BLaER1 treated with 17β-estradiol and CSF1 and Interleukin-3, amounts not matched to agents 10 nM and 100 nM (cell line): ENCODE measurements around the gene INO80.

ENCODE experiments used
- H3K27ac ChIP-seq, 11 experiments: shearing (Covaris generic); formaldehyde crosslinking; 2 replicates each; pipeline ENCODE4 v1.8.1; 2022
- H3K27me3 ChIP-seq, 11 experiments: shearing (Covaris generic); formaldehyde crosslinking; 2 replicates each; pipeline ENCODE4 v1.8.1; 2022
- H3K36me3 ChIP-seq, 11 experiments: shearing (Covaris generic); formaldehyde crosslinking; 2 replicates each; pipeline ENCODE4 v1.8.1; 2022
- H3K4me1 ChIP-seq, 10 experiments: shearing (Covaris generic); formaldehyde crosslinking; 2 replicates each; pipeline ENCODE4 v1.8.1; 2022
- H3K4me2 ChIP-seq, 11 experiments: shearing (Covaris generic); formaldehyde crosslinking; 2 replicates each; pipeline ENCODE4 v1.8.1; 2022
- H3K4me3 ChIP-seq, 10 experiments: shearing (Covaris generic); formaldehyde crosslinking; 2 replicates each; pipeline ENCODE4 v1.8.1; 2022
- H3K9ac ChIP-seq, 11 experiments: shearing (Covaris generic); formaldehyde crosslinking; 2 replicates each; pipeline ENCODE4 v1.8.1; 2022
- H3K9me3 ChIP-seq, 11 experiments: shearing (Covaris generic); formaldehyde crosslinking; replicated peaks in 1 of 11; 2 replicates each; pipeline ENCODE4 v1.8.1; 2022
- H4K20me1 ChIP-seq, 11 experiments: shearing (Covaris generic); formaldehyde crosslinking; 2 replicates each; pipeline ENCODE4 v1.8.1; 2022
- Cebpa-rat ChIP-seq, 11 experiments: shearing (Covaris generic); IDR thresholded peaks; 2 replicates each; pipeline ENCODE4 v1.8.1; 2022

The INO80 gene

GRCh38 chr15:41116116-41116961 is at the start of gene INO80:
Gene INO80 (minus strand): TSS chr15:41116280. CDS start chr15:41096310, 19,970 bp downstream.
- Histone ChIP-seq H4K20me1 (peaks cover 0 to 40% (median 35%) of the 10 kb centered on the region in 11 experiments; a peak in 18 of 22 replicates), H3K4me2 (peak within 1 kb of the TSS; percentile 80 to 96 (median 89)), H3K4me1 (peaks cover 19 to 28% (median 22%) of the 10 kb centered on the region in 10 experiments), H3K27me3 (no peaks in the 10 kb centered on the region), H3K36me3 (peaks cover 8 to 33% (median 30%) of the 10 kb centered on the region in 11 experiments; a peak in 21 of 22 replicates), H3K9me3 (no peaks in the 10 kb centered on the region), H3K27ac (peak within 1 kb of the TSS; percentile 98 to 100 (median 99)), H3K4me3 (peak within 1 kb of the TSS; percentile 80 to 98 (median 88)), H3K9ac (peak within 1 kb of the TSS; percentile 98 to 100 (median 99))
- TF ChIP-seq Cebpa-rat (IDR thresholded peaks at IDR 0.05) = no peak

GRCh38 chr15:41161736-41162135 is 45.7 kb upstream of the INO80 start:
- H4K20me1 ChIP-seq = no peaks in the 10 kb centered on the region
- no peaks in the 10 kb centered on the region for H3K27me3 ChIP-seq
- TF ChIP-seq Cebpa-rat (IDR thresholded peaks at IDR 0.05) = no peak
- no peaks in the 10 kb centered on the region for H3K9me3 ChIP-seq
- H3K4me1 ChIP-seq = peaks cover 9 to 20% (median 14%) of the 10 kb centered on the region in 10 experiments
- no peaks in the 10 kb centered on the region for H3K36me3 ChIP-seq
- H3K4me3 ChIP-seq = no peak overlapping the region
- peak overlapping the region in 10 of 11 experiments; percentile 6 to 70 (median 52); a peak in 19 of 22 replicates for H3K4me2 ChIP-seq
- H3K9ac ChIP-seq = no peak overlapping the region
- H3K27ac ChIP-seq = 0 out of 22 replicates have a peak overlapping the region, but pooled peaks of 3 of the 11 experiments have one; percentile 11 to 32 (median 14)

- H3K4me1 ChIP-seq = peaks cover 9 to 20% (median 14%) of the 10 kb centered on the region in 10 experiments
- no peak for TF ChIP-seq Cebpa-rat (IDR thresholded peaks at IDR 0.05)
- H3K27me3 ChIP-seq = no peaks in the 10 kb centered on the region
- no peak overlapping the region for H3K4me3 ChIP-seq
- peak overlapping the region in 7 of 11 experiments; percentile 39 to 70 (median 55); a peak in 13 of 22 replicates for H3K4me2 ChIP-seq
- 0 out of 22 replicates have a peak overlapping the region, but pooled peaks of 1 of the 11 experiments have one; percentile 11 for H3K27ac ChIP-seq
- no peaks in the 10 kb centered on the region for H4K20me1 ChIP-seq
- no peak overlapping the region for H3K9ac ChIP-seq
- no peaks in the 10 kb centered on the region for H3K9me3 ChIP-seq
- no peaks in the 10 kb centered on the region for H3K36me3 ChIP-seq
Observed at GRCh38 chr15:41161336-41161735, 45.3 kb upstream of the INO80 start.

GRCh38 chr15:41160639-41161315 is 44.7 kb upstream of the INO80 start:
- Histone ChIP-seq H3K27ac (no peak overlapping the region), H3K4me1 (peaks cover 9 to 20% (median 14%) of the 10 kb centered on the region in 10 experiments), H3K4me3 (no peak overlapping the region), H3K36me3 (no peaks in the 10 kb centered on the region), H3K4me2 (peak overlapping the region in 1 of 11 experiments; percentile 55; a peak in 1 of 22 replicates), H4K20me1 (no peaks in the 10 kb centered on the region), H3K9ac (no peak overlapping the region), H3K27me3 (no peaks in the 10 kb centered on the region), H3K9me3 (no peaks in the 10 kb centered on the region)
- TF ChIP-seq Cebpa-rat (IDR thresholded peaks at IDR 0.05) = peak in 1 of 11 experiments; percentile 29; a peak in 1 of 22 replicates

GRCh38 chr15:41154412-41154811 is 38.3 kb upstream of the INO80 start:
- peaks cover 0 to 11% (median 6%) of the 10 kb centered on the region in 11 experiments; a peak in 9 of 22 replicates for H3K9me3 ChIP-seq
- no peak overlapping the region for H3K4me3 ChIP-seq
- H3K4me1 ChIP-seq = peaks cover 0 to 7% (median 0%) of the 10 kb centered on the region in 10 experiments; a peak in 2 of 20 replicates
- no peak overlapping the region for H3K27ac ChIP-seq
- no peak overlapping the region for H3K4me2 ChIP-seq
- TF ChIP-seq Cebpa-rat (IDR thresholded peaks at IDR 0.05) = no peak
- no peak overlapping the region for H3K9ac ChIP-seq
- H3K27me3 ChIP-seq = no peaks in the 10 kb centered on the region
- H4K20me1 ChIP-seq = no peaks in the 10 kb centered on the region
- no peaks in the 10 kb centered on the region for H3K36me3 ChIP-seq

GRCh38 chr15:41153733-41154132 is 37.7 kb upstream of the INO80 start:
- Histone ChIP-seq H3K4me3 (no peak overlapping the region), H3K27me3 (no peaks in the 10 kb centered on the region), H3K4me2 (no peak overlapping the region), H3K9me3 (peaks cover 0 to 11% (median 6%) of the 10 kb centered on the region in 11 experiments; a peak in 9 of 22 replicates), H3K27ac (no peak overlapping the region), H3K4me1 (peaks cover 0 to 7% (median 0%) of the 10 kb centered on the region in 10 experiments; a peak in 2 of 20 replicates), H3K36me3 (no peaks in the 10 kb centered on the region), H4K20me1 (no peaks in the 10 kb centered on the region), H3K9ac (no peak overlapping the region)
- no peak for TF ChIP-seq Cebpa-rat (IDR thresholded peaks at IDR 0.05)

GRCh38 chr15:41151451-41152005 is 35.4 kb upstream of the INO80 start:
- Histone ChIP-seq H3K9me3 (peaks cover 0 to 11% (median 6%) of the 10 kb centered on the region in 11 experiments; a peak in 9 of 22 replicates), H3K4me3 (no peak overlapping the region), H3K36me3 (no peaks in the 10 kb centered on the region), H3K27ac (no peak overlapping the region), H4K20me1 (no peaks in the 10 kb centered on the region), H3K9ac (no peak overlapping the region), H3K4me2 (no peak overlapping the region), H3K4me1 (peaks cover 0 to 7% (median 0%) of the 10 kb centered on the region in 10 experiments; a peak in 2 of 20 replicates), H3K27me3 (no peaks in the 10 kb centered on the region)
- TF ChIP-seq Cebpa-rat (IDR thresholded peaks at IDR 0.05) = no peak

- Histone ChIP-seq H3K4me2 (peak overlapping the region in 1 of 11 experiments; percentile 9; a peak in 1 of 22 replicates), H4K20me1 (no peaks in the 10 kb centered on the region), H3K36me3 (no peaks in the 10 kb centered on the region), H3K27ac (no peak overlapping the region), H3K4me1 (peaks cover 0 to 7% (median 0%) of the 10 kb centered on the region in 10 experiments; a peak in 2 of 20 replicates), H3K27me3 (no peaks in the 10 kb centered on the region), H3K9me3 (peaks cover 0 to 11% (median 6%) of the 10 kb centered on the region in 11 experiments; a peak in 9 of 22 replicates), H3K4me3 (no peak overlapping the region), H3K9ac (no peak overlapping the region)
- TF ChIP-seq Cebpa-rat (IDR thresholded peaks at IDR 0.05) = no peak
Observed at GRCh38 chr15:41150279-41150678, 34.2 kb upstream of the INO80 start.
